Loucy (cell line): ENCODE measurements around the gene ENDOD1.

Experiments
- CTCF ChIP-seq: fragments of 200-600 bp; sonication (generic); conservative IDR thresholded peaks from 2 replicates; pipeline ENCODE4 v1.5.1; 2014; ENCODE audit warnings: mild to moderate bottlenecking, antibody characterized with exemption, low read length
- EZH2phosphoT487 ChIP-seq: fragments of 200-600 bp; IDR thresholded peaks from 2 replicates; pipeline ENCODE4 v1.6.1; 2018; ENCODE audit warnings: antibody characterized with exemption, mild to moderate bottlenecking, moderate library complexity, borderline replicate concordance

- no peak for TF ChIP-seq CTCF
- no peak for TF ChIP-seq EZH2phosphoT487
Observed at GRCh38 chr11:95058621-95059020, 31.0 kb upstream of the ENDOD1 start.
